Omental fat pad (tissue), 4 donors: Measurements from ENCODE around the gene MARCHF3. TPM values are rescaled to one million over a fixed set of nuclear protein-coding genes. Genes with fewer than 3 reads are reported as not detected.
A peak's percentile ranks its signal among the peaks of the same experiment; 100 is the strongest.

Experiments
- ATAC-seq: fragments of 150-250 bp; one replicate; pipeline ENCODE4 v1.9.1; 2016; ENCODE audit warnings: mild to moderate bottlenecking, moderate library complexity; ENCODE audit not compliant: low FRiP score
- DNase-seq: peaks from one replicate; pipeline ENCODE4 v3.0.0-alpha.2; 2019; ENCODE audit warnings: low spot score
- total RNA-seq, 4 donors: library from RNA; depleted of rRNA; stranded (reverse); fragments of >200 nt; gene quantifications; one replicate each; pipeline ENCODE4 v1.1.0, GENCODE V29; 2016
- TF ChIP-seq, protein P1 (sequence below), 3 donors: fragments of 450-650 bp; IDR thresholded peaks; one replicate each; pipeline ENCODE4 v1.5.1; 2016 to 2017; ENCODE audit warnings: antibody characterized with exemption in 3 of 3, mild to moderate bottlenecking in 3 of 3, moderate library complexity in 2 of 3

The MARCHF3 gene
- total RNA-seq, 4 donors from 2014 or later, result 7.4 to 72.7 (median 16.2) TPM

- DNase-seq, result no peak
- ATAC-seq, result peak; percentile 95
Observed at GRCh38 chr5:126884269-126884819, 146.0 kb downstream of the MARCHF3 start.

GRCh38 chr5:126883564-126884245, 146.7 kb downstream of the MARCHF3 start:
- TF ChIP-seq, protein P1, sequence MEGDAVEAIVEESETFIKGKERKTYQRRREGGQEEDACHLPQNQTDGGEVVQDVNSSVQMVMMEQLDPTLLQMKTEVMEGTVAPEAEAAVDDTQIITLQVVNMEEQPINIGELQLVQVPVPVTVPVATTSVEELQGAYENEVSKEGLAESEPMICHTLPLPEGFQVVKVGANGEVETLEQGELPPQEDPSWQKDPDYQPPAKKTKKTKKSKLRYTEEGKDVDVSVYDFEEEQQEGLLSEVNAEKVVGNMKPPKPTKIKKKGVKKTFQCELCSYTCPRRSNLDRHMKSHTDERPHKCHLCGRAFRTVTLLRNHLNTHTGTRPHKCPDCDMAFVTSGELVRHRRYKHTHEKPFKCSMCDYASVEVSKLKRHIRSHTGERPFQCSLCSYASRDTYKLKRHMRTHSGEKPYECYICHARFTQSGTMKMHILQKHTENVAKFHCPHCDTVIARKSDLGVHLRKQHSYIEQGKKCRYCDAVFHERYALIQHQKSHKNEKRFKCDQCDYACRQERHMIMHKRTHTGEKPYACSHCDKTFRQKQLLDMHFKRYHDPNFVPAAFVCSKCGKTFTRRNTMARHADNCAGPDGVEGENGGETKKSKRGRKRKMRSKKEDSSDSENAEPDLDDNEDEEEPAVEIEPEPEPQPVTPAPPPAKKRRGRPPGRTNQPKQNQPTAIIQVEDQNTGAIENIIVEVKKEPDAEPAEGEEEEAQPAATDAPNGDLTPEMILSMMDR (IDR thresholded peaks at IDR 0.05), result no peak
- ATAC-seq (peak; percentile 48), DNase-seq (no peak)

More at GRCh38 chr5:126884269-126884819, 146.0 kb downstream of the MARCHF3 start:
- TF ChIP-seq, protein P1 (IDR thresholded peaks at IDR 0.05), result no peak

GRCh38 chr5:126881821-126882600, 148.3 kb downstream of the MARCHF3 start:
- TF ChIP-seq, protein P1 (IDR thresholded peaks at IDR 0.05), result no peak
- no peak for DNase-seq
- ATAC-seq, result no peak

GRCh38 chr5:126878634-126879033, 151.7 kb downstream of the MARCHF3 start:
- DNase-seq, result no peak
- TF ChIP-seq, protein P1 (IDR thresholded peaks at IDR 0.05), result no peak
- peak; percentile 49 for ATAC-seq

GRCh38 chr5:126878085-126878484, 152.3 kb downstream of the MARCHF3 start:
- DNase-seq (no peak), ATAC-seq (no peak)
- TF ChIP-seq, protein P1 (IDR thresholded peaks at IDR 0.05), result no peak

DNA sequence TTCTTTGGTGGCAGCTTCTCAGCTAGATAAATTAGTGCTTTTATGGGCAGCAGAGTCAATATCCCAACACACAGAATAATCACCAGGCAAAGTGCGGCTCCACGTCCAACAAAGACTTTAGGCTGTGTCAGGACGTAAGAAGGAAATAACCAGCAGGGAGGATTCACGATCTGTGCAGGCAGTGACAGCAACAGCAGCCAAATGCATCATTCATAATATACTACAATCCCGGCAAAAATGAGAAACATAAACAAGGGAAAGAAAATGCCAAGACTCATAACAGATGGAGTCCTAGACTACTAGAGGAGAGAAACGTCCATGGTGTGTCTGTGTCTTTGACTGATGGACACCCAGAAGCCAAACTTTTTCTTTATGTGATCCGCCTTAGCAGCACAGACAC, 152.8 kb downstream of the MARCHF3 start:
- DNase-seq (no peak), ATAC-seq (no peak)
- TF ChIP-seq, protein P1 (IDR thresholded peaks at IDR 0.05), result no peak
